Inflammatory macrophage (primary cell): ENCODE measurements around the gene MAP3K13.
"Not testable (repeated sequence)": the region's sequence is repeated elsewhere in the genome, so short reads cannot be mapped to it uniquely, and the experiment has no call there.

Source experiments
- DNase-seq, 2 donors: peaks; one replicate each; pipeline ENCODE4 v3.0.0-alpha.2; 2020 to 2022

Gene MAP3K13

GRCh38 chr3:185342459-185343174 is 20.3 kb upstream of the MAP3K13 start:
- peak; percentile 65 to 81 for DNase-seq

GRCh38 chr3:185347399-185347798 is 15.5 kb upstream of the MAP3K13 start:
- no peak for DNase-seq

- DNase-seq = no peak
These were observed 12.1 kb upstream of the MAP3K13 start for GRCh38 chr3:185350841-185351240.

GRCh38 chr3:185351396-185351795 is 11.5 kb upstream of the MAP3K13 start:
- DNase-seq = no peak

DNA sequence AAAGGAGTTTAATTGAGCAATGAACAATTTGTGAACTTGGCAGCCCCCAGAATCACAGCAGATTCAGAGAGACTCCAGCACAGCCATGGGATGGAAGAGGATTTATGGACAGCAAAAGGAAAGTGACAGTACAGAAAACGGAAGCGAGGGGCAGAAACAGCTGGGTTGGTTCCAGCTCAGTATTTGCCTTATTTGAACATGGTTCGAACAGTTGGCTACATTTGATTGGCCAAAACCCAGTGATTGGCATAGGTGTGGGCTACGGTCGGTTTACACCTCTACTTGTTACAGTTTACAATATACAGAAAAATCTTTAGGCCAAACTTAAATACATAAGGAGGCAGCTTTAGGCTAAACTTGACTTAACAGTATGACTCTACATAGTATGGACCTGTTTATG is 9.7 kb upstream of the MAP3K13 start:
- DNase-seq = no peak

DNA sequence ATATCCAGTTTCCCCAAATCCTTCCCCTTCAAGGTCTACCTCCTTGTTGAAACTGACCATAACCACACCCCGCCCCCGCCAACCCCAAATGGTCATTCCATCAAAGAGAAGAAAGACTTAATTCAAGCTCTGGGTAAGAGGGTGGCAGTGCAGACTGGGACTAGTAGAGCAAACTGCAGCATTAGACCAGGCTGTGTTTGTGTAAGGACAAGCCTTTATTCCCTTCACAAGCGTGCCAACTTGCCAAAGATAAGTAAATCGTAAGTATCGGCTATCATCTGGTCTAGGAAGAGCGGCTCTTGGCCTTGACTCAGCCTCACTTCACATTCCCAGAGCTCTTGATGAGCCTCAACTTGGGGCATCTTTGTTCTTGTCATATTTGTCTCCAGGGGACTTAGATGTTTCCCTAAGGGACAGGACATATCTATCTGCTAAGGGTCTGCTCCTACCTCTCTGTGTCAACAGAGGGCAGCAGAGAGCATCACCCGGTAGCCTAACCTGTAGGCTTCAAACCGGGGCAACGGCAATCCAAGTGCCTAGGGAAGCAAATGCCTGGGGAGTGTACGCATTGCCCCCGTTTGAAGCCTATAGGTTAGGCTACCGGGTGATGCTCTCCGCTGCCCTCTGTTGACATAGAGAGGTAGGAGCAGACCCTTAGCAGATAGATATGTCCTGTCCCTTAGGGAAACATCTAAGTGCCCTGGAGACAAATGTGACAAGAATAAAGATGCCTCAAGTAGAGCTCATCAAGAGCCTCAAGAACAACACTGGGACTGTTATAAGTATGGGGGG is 8.9 kb upstream of the MAP3K13 start:
- peak; percentile 69 to 73 for DNase-seq

- DNase-seq = no peak
These were observed 6.4 kb upstream of the MAP3K13 start for GRCh38 chr3:185356499-185356898.

DNA sequence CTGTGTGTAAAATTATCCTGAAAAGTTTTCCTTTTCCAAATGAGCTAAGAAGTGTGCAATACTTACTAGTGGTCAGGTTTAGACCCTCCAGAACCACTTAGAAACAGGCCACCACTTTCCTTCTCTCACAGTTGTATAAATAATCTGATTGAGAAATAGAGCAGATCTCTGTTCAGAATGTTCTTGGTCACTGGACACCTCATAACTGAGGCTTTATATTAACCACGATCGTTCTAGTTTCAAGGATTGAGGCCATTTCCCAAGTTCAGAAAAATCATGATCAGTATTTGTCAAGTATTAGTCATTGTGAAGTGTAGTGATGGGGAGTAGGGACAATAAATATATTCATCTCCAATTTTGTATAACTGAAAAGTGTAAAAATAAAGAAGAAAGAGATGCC is 1.0 kb upstream of the MAP3K13 start:
- DNase-seq = no peak

DNA sequence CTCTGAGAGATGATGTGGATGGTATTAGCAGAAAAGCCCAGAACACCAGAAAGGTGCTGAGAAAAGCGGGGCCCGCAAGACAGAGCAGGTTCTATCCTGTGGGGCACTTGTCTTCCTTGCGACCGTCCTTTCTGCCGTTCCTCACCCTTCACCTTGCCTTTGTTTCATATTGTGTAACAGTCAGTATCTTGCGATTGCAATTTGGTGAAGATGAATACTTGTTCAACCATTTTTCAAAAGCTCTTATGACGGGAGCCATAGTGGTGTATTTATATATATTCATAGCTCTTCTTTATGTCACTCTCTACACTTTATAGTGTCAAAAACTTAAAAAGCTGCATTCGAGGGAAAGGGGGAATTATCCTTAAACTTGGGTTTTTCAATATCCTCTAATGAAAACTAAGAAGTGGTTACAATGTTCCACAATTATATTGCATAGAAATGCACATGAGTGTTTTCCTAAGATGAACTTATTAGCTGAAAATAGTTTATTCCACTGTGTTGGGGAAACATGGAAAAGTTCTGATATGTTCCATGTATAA is 797 bp downstream of the MAP3K13 start:
- DNase-seq = no peak

DNA sequence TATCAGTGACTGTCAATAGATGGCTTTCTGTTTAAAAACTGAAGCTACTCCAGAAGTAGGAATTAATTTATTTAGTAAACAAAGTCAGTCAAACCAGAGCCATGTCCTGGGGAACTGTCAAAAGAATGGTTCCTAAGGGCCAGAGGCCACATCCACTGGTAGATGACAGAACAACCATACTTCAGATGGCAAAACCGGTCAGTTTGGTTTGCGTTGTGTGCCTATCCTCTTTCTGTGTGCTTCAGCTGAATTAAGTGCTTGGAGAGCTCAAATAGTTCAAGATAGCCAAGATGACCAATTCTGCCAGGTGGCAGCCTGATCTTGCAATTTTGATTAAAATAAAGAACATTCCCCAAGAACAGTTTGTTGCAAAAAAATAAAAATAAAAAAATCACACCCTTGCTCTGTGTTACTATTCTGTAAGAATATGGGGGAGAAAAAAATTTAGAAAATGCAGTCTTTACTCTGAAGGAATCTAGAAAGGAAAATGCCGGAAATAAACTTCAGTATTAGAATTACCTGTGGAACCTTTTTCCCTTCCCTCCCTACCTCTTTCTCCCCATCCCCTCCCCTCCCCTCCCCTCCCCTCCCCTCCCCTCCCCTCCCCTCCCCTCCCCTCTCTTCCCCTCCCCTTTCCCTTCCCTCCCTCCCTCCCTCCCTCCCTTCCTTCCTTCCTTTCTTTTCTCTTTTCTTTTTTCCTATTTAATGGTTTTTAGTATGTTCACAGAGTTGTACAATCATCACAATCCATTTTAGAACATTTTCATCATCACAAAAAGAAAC is 2.5 kb downstream of the MAP3K13 start:
- no peak for DNase-seq

GRCh38 chr3:185366074-185366335 is 3.1 kb downstream of the MAP3K13 start:
- DNase-seq = no peak

GRCh38 chr3:185366913-185367312 is 4.0 kb downstream of the MAP3K13 start:
- DNase-seq = no peak

DNA sequence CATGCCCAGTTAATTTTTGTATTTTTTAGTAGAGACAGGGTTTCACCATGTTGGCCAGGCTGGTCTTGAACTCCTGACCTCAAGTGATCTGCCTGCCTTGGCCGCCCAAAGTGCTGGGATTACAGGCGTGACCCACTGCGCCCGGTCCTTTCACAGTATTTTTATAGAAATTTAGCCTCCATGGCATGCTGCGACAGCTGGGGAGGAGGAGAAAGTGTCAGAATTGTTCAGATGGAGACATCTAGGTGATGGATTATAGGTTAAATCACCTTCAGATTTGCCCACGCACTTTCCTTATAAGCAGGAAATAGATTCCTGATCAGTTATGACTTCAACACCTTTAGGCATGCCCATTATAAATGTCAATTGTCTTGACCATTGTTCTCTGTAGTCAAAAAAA is 7.4 kb downstream of the MAP3K13 start:
- DNase-seq = not testable (repeated sequence)

- no peak for DNase-seq
These were observed 8.6 kb downstream of the MAP3K13 start for GRCh38 chr3:185371306-185372074.

- DNase-seq = no peak
These were observed 18.6 kb downstream of the MAP3K13 start for GRCh38 chr3:185381320-185382058.

DNA sequence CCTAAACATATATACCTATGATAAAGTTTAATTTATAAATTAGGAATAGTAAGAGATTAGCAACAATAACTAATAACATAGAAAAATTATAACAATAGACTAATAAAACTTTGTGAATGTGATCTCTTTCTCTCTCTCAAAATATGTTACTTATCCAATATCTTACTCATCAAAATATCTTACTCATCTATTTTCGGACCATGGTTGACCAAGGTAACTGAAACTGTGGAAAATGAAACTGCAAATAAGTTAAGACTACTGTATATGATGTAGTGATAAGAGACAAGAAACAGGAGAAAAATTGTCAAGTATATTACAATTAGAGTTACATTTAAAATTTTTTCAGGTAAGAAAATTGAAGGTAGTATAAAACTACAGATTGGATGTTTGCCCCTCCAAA is 19.2 kb downstream of the MAP3K13 start:
- DNase-seq = no peak

- not testable (repeated sequence) for DNase-seq
These were observed 23.6 kb downstream of the MAP3K13 start for GRCh38 chr3:185386515-185386914.

- DNase-seq = peak in 1 of 2 donors; percentile 34
These were observed 24.7 kb downstream of the MAP3K13 start for GRCh38 chr3:185387646-185388045.

- DNase-seq = no peak
These were observed 30.1 kb downstream of the MAP3K13 start for GRCh38 chr3:185393055-185393454.

DNA sequence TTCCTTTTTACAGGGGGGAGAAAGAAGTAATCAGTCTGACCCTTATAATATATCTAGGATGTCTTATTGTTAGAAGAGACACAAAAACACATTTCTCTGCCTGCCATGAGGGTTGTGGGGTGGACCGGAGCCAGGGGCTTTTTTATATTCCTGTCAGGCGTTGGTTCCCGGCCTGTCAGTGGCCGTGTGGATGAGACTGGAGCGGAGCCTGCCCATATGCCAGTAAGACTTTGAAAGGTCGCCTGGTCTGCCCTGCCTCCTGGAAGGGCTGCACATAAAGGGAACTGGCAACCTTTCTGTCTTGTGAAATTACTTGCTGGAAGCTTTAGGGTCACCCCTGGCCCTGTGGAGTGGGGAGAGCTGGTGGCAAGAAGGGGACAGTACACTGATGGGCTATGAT is 34.7 kb downstream of the MAP3K13 start:
- no peak for DNase-seq

DNA sequence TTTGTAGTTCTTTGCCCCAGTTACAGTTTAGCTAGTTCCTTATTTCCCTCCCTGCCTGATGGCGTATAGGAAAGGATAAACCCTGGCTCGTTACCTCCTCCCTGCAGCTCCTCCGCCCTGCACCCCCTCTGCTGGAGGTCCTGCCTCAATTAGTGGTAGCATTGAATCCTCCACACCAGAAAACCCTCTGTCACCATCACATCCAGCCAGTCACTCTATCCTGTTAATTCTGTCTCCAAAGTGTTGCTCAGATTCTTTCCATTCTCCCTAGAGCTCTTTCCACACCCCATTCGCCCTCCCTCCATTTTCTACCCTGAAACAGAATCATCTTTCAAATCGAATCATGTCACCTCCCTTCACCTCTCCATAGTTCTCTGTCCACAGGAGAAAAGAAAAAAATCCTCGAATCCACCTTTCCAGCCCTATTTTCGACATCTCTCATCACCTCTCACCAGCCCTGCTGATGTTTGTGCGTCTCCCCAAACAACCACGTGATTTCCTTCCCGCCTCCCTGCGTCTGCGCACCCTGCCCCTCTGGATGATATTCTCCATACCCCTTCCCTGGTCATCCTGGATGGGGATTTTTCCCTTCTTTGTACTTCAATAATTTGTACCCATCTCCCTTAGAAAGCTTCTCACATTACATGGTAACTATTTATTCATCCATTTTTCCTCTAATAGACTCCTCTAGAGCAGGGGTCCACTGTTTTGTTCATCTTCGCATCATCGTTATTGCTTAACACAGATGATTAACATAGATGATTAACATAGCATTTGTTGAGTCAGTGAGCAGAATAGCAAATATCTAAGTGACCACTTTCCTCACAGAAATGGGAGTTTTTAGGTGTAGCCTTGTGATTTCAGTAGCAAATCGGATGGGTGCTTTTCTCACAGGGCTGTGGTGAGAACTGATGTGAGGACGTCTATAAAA is 37.1 kb downstream of the MAP3K13 start:
- DNase-seq = no peak
